Measurements from ENCODE around the gene SH2D3C.
"Not testable (repeated sequence)": the region's sequence is repeated elsewhere in the genome, so short reads cannot be mapped to it uniquely, and the experiment has no call there.

SH2D3C gene

DNA sequence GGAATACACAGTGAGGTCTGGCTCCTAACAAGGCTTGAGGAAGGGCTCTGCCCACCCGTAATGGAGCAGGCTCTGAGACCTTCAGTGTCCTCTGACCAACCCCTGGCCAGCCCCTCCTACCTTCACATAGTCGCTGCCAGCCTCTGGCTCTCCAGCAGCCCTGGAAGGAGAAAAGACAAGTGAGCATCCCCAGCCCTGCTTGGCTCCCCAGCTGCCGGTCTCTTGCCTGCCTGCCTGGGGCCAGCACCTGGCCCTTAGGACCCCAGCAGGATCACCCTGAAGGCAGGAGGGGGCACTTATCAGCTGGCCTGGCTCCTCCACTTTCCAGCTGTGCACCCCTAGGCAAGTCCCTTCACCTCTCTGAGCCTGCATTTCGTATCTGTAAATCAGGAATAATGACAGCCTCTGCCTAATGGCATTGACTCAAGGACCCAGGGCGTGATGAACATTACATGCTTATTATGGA, 16.9 kb downstream of the SH2D3C start:
- H3K27me3 ChIP-seq (ENCODE audit: low read length): no peaks in the 10 kb centered on the region
- H4K20me1 ChIP-seq (ENCODE audit: low read depth, low read length): no peaks in the 10 kb centered on the region
- no peaks in the 10 kb centered on the region for H3K36me3 ChIP-seq (ENCODE audit: low read length)
- TF ChIP-seq, protein P1, sequence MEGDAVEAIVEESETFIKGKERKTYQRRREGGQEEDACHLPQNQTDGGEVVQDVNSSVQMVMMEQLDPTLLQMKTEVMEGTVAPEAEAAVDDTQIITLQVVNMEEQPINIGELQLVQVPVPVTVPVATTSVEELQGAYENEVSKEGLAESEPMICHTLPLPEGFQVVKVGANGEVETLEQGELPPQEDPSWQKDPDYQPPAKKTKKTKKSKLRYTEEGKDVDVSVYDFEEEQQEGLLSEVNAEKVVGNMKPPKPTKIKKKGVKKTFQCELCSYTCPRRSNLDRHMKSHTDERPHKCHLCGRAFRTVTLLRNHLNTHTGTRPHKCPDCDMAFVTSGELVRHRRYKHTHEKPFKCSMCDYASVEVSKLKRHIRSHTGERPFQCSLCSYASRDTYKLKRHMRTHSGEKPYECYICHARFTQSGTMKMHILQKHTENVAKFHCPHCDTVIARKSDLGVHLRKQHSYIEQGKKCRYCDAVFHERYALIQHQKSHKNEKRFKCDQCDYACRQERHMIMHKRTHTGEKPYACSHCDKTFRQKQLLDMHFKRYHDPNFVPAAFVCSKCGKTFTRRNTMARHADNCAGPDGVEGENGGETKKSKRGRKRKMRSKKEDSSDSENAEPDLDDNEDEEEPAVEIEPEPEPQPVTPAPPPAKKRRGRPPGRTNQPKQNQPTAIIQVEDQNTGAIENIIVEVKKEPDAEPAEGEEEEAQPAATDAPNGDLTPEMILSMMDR (IDR thresholded peaks at IDR 0.05; ENCODE audit: insufficient read depth, low read length, poor library complexity, severe bottlenecking): no peak
- no peak for TF ChIP-seq EZH2phosphoT487 (conservative IDR thresholded peaks at IDR 0.05; ENCODE audit: low read length)
- H3K4me2 ChIP-seq (ENCODE audit: low read depth, low read length, poor library complexity, severe bottlenecking): no peak overlapping the region
- no peak overlapping the region for H3K27ac ChIP-seq (ENCODE audit: low read depth, low read length)
- H2AFZ ChIP-seq (ENCODE audit: low read depth, low read length, severe bottlenecking): no peak overlapping the region
- H3F3A ChIP-seq (ENCODE audit: insufficient read depth): no peaks in the 10 kb centered on the region
- no peak overlapping the region for H3K4me3 ChIP-seq (ENCODE audit: insufficient read depth, low read length, poor library complexity, severe bottlenecking)
- no peaks in the 10 kb centered on the region for H3K9me3 ChIP-seq (ENCODE audit: insufficient read depth, low read length)
- no peaks in the 10 kb centered on the region for H3K79me2 ChIP-seq (ENCODE audit: insufficient read depth, low read length)
- no peak overlapping the region for H3K9ac ChIP-seq (ENCODE audit: low read length)
- no peaks in the 10 kb centered on the region for H3K9me2 ChIP-seq (replicated peaks; ENCODE audit: insufficient read depth, low read length)

DNA sequence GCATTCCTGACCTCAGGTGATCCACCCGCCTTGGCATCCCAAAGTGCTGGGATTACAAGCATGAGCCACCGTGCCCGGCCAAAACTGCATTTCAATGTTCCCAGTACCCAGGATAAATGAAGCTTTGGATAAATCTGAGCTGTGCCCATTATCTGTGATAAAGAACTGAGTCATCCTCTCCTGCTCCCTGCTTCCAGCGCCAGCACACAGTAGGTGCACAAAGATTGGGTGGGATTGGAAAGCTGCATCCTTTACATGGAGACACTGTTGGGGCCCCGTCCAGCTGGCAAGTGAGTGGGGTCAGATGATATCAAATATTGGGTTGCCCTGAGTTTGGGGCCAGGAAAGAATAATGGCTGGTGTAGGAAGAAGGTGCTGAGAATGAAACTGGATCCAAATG, 17.4 kb downstream of the SH2D3C start:
- H3K9me3 ChIP-seq (ENCODE audit: insufficient read depth, low read length): no peaks in the 10 kb centered on the region
- no peaks in the 10 kb centered on the region for H4K20me1 ChIP-seq (ENCODE audit: low read depth, low read length)
- H3F3A ChIP-seq (ENCODE audit: insufficient read depth): no peaks in the 10 kb centered on the region
- no peaks in the 10 kb centered on the region for H3K27me3 ChIP-seq (ENCODE audit: low read length)
- H3K9me2 ChIP-seq (replicated peaks; ENCODE audit: insufficient read depth, low read length): no peaks in the 10 kb centered on the region
- no peaks in the 10 kb centered on the region for H3K79me2 ChIP-seq (ENCODE audit: insufficient read depth, low read length)
- H3K36me3 ChIP-seq (ENCODE audit: low read length): no peaks in the 10 kb centered on the region
- no peak overlapping the region for H3K4me3 ChIP-seq (ENCODE audit: insufficient read depth, low read length, poor library complexity, severe bottlenecking)
- TF ChIP-seq, protein P1 (IDR thresholded peaks at IDR 0.05; ENCODE audit: insufficient read depth, low read length, poor library complexity, severe bottlenecking): no peak
- no peak for TF ChIP-seq EZH2phosphoT487 (conservative IDR thresholded peaks at IDR 0.05; ENCODE audit: low read length)
- no peak overlapping the region for H3K9ac ChIP-seq (ENCODE audit: low read length)
- H3K4me2 ChIP-seq (ENCODE audit: low read depth, low read length, poor library complexity, severe bottlenecking): no peak overlapping the region
- no peak overlapping the region for H3K27ac ChIP-seq (ENCODE audit: low read depth, low read length)
- no peak overlapping the region for H2AFZ ChIP-seq (ENCODE audit: low read depth, low read length, severe bottlenecking)

DNA sequence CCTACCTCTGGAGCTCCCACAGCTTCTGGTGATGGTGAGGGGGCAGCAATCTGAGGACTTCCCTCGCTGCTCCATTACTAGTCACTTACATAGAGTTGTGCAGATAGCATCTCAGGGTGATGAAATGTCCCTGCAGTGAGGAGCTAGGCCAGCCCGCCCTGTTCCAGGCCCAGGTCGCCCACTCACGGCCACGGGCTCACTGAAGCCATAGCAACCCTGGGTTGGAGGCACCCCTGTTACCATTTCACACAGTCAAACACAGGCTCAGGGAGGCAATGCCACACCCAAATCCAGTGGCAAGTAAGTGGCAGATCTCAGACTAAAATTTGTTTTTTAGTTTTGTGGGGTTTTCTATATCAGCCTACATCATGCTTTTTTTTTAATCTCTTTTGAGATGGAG, 19.6 kb downstream of the SH2D3C start:
- Histone ChIP-seq H3K9me3 (ENCODE audit: insufficient read depth, low read length) (no peaks in the 10 kb centered on the region), H3K4me3 (ENCODE audit: insufficient read depth, low read length, poor library complexity, severe bottlenecking) (no peak overlapping the region), H3K9ac (ENCODE audit: low read length) (no peak overlapping the region), H3K36me3 (ENCODE audit: low read length) (no peaks in the 10 kb centered on the region), H4K20me1 (ENCODE audit: low read depth, low read length) (no peaks in the 10 kb centered on the region), H3K4me2 (ENCODE audit: low read depth, low read length, poor library complexity, severe bottlenecking) (no peak overlapping the region), H2AFZ (ENCODE audit: low read depth, low read length, severe bottlenecking) (no peak overlapping the region), H3K79me2 (ENCODE audit: insufficient read depth, low read length) (no peaks in the 10 kb centered on the region), H3K27ac (ENCODE audit: low read depth, low read length) (no peak overlapping the region), H3K9me2 (replicated peaks; ENCODE audit: insufficient read depth, low read length) (no peaks in the 10 kb centered on the region), H3K27me3 (ENCODE audit: low read length) (no peaks in the 10 kb centered on the region), H3F3A (ENCODE audit: insufficient read depth) (no peaks in the 10 kb centered on the region)
- TF ChIP-seq, protein P1 (IDR thresholded peaks at IDR 0.05; ENCODE audit: insufficient read depth, low read length, poor library complexity, severe bottlenecking): no peak
- no peak for TF ChIP-seq EZH2phosphoT487 (conservative IDR thresholded peaks at IDR 0.05; ENCODE audit: low read length)

DNA sequence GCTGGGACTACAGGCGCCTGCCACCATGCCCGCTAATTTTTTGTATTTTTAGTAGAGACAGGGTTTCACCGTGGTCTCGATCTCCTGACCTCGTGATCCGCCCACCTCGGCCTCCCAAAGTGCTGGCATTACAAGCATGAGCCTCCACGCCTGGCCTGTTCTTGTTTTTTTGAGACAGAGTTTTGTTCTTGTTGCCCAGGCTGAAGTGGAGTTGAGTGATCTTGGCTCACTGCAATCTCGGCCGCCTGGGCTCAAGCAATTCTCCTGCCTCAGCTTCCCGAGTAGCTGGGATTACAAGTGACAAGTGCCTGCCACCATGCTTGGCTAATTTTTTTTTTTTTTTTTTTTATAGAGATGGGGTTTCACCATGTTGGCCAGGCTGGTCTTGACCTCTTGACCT, 21.7 kb downstream of the SH2D3C start:
- H3K4me3 ChIP-seq (ENCODE audit: insufficient read depth, low read length, poor library complexity, severe bottlenecking); H3K9me2 ChIP-seq (replicated peaks; ENCODE audit: insufficient read depth, low read length); H3K9me3 ChIP-seq (ENCODE audit: insufficient read depth, low read length); H3K36me3 ChIP-seq (ENCODE audit: low read length); H3K79me2 ChIP-seq (ENCODE audit: insufficient read depth, low read length); H3K27me3 ChIP-seq (ENCODE audit: low read length); H4K20me1 ChIP-seq (ENCODE audit: low read depth, low read length); H2AFZ ChIP-seq (ENCODE audit: low read depth, low read length, severe bottlenecking); H3K27ac ChIP-seq (ENCODE audit: low read depth, low read length); H3K9ac ChIP-seq (ENCODE audit: low read length); H3F3A ChIP-seq (ENCODE audit: insufficient read depth); H3K4me2 ChIP-seq (ENCODE audit: low read depth, low read length, poor library complexity, severe bottlenecking): not testable (repeated sequence)

Data from SU-DHL-6 (cell line).